WI38 (cell line): ENCODE data around the gene SPRED2.
A peak's percentile ranks its signal among the peaks of the same experiment; 100 is the strongest.

ENCODE experiments used
- H3K4me3 ChIP-seq: 2 replicates; pipeline ENCODE4 v1.5.1; 2011; ENCODE audit warnings: low read depth, mild to moderate bottlenecking, control low read depth, low read length
- CTCF ChIP-seq: IDR thresholded peaks from 2 replicates; pipeline ENCODE4 v1.5.1; 2012; ENCODE audit warnings: low read depth, mild to moderate bottlenecking, control low read depth, low read length

The SPRED2 gene

GRCh38 chr2:65275141-65275915 is 157.1 kb downstream of the SPRED2 start:
- TF ChIP-seq CTCF, result no peak
- no peak overlapping the region for H3K4me3 ChIP-seq

- H3K4me3 ChIP-seq, result no peak overlapping the region
- TF ChIP-seq CTCF, result no peak
Observed at GRCh38 chr2:65273344-65273743, 159.1 kb downstream of the SPRED2 start.

GRCh38 chr2:65268957-65269356 is 163.4 kb downstream of the SPRED2 start:
- H3K4me3 ChIP-seq, result no peak overlapping the region
- TF ChIP-seq CTCF, result no peak

GRCh38 chr2:65267008-65267407 is 165.4 kb downstream of the SPRED2 start:
- H3K4me3 ChIP-seq, result no peak overlapping the region
- no peak for TF ChIP-seq CTCF

- no peak overlapping the region for H3K4me3 ChIP-seq
- no peak for TF ChIP-seq CTCF
Observed at GRCh38 chr2:65265671-65266045, 166.7 kb downstream of the SPRED2 start.

GRCh38 chr2:65264821-65265670 is 167.4 kb downstream of the SPRED2 start:
- TF ChIP-seq CTCF, result peak; percentile 38; the same call in 1 of the 2 replicates
- no peak overlapping the region for H3K4me3 ChIP-seq

GRCh38 chr2:65263986-65264385 is 168.4 kb downstream of the SPRED2 start:
- no peak for TF ChIP-seq CTCF
- H3K4me3 ChIP-seq, result no peak overlapping the region
